A549 (cell line): ENCODE results near the gene DNASE2.

Experiments used
- CBX2 ChIP-seq: fragments of 200-600 bp; sonication (generic); IDR thresholded peaks from 2 replicates; pipeline ENCODE4 v1.6.1; 2016; ENCODE audit warnings: low read depth, mild to moderate bottlenecking, borderline replicate concordance
- EP300 ChIP-seq, 2 experiments: fragments of >200 bp; sonication (Bioruptor Twin); formaldehyde crosslinking; IDR thresholded peaks; 2 replicates in 1 of 2; 3 replicates in 1 of 2; pipeline ENCODE4 v1.6.1; 2016 to 2017
- JUNB ChIP-seq: fragments of >200 bp; sonication (Bioruptor Twin); formaldehyde crosslinking; IDR thresholded peaks from 2 replicates; pipeline ENCODE4 v1.6.1; 2016
- MYC ChIP-seq: IDR thresholded peaks from 2 replicates; pipeline ENCODE4 v1.6.1; 2012; ENCODE audit warnings: mild to moderate bottlenecking, inconsistent platforms, low read length, improper control_type of control experiment, borderline replicate concordance
- RARB ChIP-seq: fragments of 250-450 bp; sonication (Bioruptor Pico); IDR thresholded peaks from 2 replicates; pipeline ENCODE4 v1.8.0; 2021; ENCODE audit warnings: mild to moderate bottlenecking, moderate library complexity
- SREBF2 ChIP-seq: fragments of 450-650 bp; IDR thresholded peaks from 2 replicates; pipeline ENCODE4 v1.6.1; 2014; ENCODE audit warnings: mild to moderate bottlenecking, moderate library complexity
- TF ChIP-seq, protein P1 (sequence below): fragments of >200 bp; sonication (Bioruptor Twin); formaldehyde crosslinking; IDR thresholded peaks from 3 replicates; pipeline ENCODE4 v1.5.1; 2016
- TF ChIP-seq, protein P2 (sequence below): fragments of 200-600 bp; sonication (generic); IDR thresholded peaks from 2 replicates; pipeline ENCODE4 v1.6.1; 2016; ENCODE audit warnings: antibody characterized with exemption, mild to moderate bottlenecking, moderate library complexity

DNA sequence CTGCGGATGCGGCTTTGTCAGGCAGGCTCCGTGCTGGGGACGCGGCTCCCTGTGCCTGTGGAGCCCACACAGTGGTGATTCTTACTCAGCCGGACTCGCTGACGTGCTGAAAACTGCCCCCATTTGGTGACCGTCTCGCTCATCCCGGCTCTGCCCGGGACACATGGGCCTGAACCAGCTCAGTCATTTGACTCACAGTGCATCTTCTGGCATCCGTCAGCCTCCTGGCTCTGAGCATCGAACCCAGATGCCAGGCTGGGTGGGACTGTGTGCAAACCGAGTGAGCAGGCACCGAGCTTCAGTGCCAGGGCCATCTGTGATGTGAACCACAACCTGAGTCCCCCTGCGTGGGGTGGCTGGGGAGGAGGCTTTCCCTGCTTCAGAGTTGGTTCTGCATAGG lies 15.2 kb upstream of the DNASE2 start:
- TF ChIP-seq, protein P1, sequence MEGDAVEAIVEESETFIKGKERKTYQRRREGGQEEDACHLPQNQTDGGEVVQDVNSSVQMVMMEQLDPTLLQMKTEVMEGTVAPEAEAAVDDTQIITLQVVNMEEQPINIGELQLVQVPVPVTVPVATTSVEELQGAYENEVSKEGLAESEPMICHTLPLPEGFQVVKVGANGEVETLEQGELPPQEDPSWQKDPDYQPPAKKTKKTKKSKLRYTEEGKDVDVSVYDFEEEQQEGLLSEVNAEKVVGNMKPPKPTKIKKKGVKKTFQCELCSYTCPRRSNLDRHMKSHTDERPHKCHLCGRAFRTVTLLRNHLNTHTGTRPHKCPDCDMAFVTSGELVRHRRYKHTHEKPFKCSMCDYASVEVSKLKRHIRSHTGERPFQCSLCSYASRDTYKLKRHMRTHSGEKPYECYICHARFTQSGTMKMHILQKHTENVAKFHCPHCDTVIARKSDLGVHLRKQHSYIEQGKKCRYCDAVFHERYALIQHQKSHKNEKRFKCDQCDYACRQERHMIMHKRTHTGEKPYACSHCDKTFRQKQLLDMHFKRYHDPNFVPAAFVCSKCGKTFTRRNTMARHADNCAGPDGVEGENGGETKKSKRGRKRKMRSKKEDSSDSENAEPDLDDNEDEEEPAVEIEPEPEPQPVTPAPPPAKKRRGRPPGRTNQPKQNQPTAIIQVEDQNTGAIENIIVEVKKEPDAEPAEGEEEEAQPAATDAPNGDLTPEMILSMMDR = no peak
- TF ChIP-seq EP300 (IDR thresholded peaks at IDR 0.05) = no peak
- TF ChIP-seq, protein P2, sequence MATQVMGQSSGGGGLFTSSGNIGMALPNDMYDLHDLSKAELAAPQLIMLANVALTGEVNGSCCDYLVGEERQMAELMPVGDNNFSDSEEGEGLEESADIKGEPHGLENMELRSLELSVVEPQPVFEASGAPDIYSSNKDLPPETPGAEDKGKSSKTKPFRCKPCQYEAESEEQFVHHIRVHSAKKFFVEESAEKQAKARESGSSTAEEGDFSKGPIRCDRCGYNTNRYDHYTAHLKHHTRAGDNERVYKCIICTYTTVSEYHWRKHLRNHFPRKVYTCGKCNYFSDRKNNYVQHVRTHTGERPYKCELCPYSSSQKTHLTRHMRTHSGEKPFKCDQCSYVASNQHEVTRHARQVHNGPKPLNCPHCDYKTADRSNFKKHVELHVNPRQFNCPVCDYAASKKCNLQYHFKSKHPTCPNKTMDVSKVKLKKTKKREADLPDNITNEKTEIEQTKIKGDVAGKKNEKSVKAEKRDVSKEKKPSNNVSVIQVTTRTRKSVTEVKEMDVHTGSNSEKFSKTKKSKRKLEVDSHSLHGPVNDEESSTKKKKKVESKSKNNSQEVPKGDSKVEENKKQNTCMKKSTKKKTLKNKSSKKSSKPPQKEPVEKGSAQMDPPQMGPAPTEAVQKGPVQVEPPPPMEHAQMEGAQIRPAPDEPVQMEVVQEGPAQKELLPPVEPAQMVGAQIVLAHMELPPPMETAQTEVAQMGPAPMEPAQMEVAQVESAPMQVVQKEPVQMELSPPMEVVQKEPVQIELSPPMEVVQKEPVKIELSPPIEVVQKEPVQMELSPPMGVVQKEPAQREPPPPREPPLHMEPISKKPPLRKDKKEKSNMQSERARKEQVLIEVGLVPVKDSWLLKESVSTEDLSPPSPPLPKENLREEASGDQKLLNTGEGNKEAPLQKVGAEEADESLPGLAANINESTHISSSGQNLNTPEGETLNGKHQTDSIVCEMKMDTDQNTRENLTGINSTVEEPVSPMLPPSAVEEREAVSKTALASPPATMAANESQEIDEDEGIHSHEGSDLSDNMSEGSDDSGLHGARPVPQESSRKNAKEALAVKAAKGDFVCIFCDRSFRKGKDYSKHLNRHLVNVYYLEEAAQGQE = no peak
- no peak for TF ChIP-seq CBX2
- TF ChIP-seq RARB (CRISPR knock-in tag) = no peak
- TF ChIP-seq SREBF2 = no peak
- TF ChIP-seq JUNB = no peak
- TF ChIP-seq MYC = no peak
